ENCODE results near the gene PHF3. TPM values are rescaled to one million over a fixed set of nuclear protein-coding genes. Genes with fewer than 3 reads are reported as not detected.
"Not testable (repeated sequence)": the region's sequence is repeated elsewhere in the genome, so short reads cannot be mapped to it uniquely, and the experiment has no call there.

Gene PHF3
- total and polyA plus RNA-seq, 4 donors, result 6.9 to 69.2 (median 32.5) TPM

GRCh38 chr6:63750400-63750799 is 114.8 kb downstream of the PHF3 start:
- H3K4me1 ChIP-seq (ENCODE audit: control insufficient read depth in 1 of 2, insufficient read depth in 2 of 2, low read length in 2 of 2), result no peaks in the 10 kb centered on the region
- no peak overlapping the region for H3K4me3 ChIP-seq (ENCODE audit: low read length in 2 of 2)
- no peaks in the 10 kb centered on the region for H3K36me3 ChIP-seq (ENCODE audit: control insufficient read depth in 1 of 2, insufficient read depth in 2 of 2, low read length in 1 of 2)
- no peaks in the 10 kb centered on the region for H3K9me3 ChIP-seq (ENCODE audit: control insufficient read depth, low read length)
- no peak overlapping the region for H3K27ac ChIP-seq (ENCODE audit: low read depth in 1 of 2, low read length in 2 of 2)
- intact Hi-C loops (cut with DNase I), result no loop called here
- 88 to 90% methylated on average over 2 of the region's 2 CpGs for WGBS, 2 donors
- ATAC-seq (ENCODE audit: low FRiP score), result no peak
- no peaks in the 10 kb centered on the region for H3K27me3 ChIP-seq (ENCODE audit: control insufficient read depth in 1 of 2, insufficient read depth in 2 of 2, low read length in 1 of 2)
- DNase-seq, result no peak

DNA sequence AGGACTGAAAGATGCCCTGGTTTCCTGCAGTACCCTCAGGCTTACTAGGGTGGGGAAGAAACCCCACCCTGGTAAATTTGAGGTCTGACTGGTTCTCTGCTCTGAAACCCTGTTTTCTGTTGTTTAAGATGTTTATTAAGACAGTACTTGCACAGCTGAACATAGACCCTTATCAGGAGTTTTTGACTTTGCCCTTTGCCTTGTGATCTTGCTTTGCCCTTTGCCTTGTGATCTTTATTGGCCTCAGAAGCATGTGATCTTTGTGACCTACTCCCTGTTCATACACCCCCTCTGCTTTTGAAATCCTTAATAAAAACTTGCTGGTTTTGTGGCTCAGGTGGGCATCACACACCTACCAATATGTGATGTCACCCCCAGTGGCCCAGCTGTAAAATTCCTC is 121.7 kb downstream of the PHF3 start:
- H3K4me1 ChIP-seq (ENCODE audit: control insufficient read depth in 1 of 2, insufficient read depth in 2 of 2, low read length in 2 of 2); ATAC-seq (ENCODE audit: low FRiP score); H3K9me3 ChIP-seq (ENCODE audit: control insufficient read depth, low read length); DNase-seq; H3K27me3 ChIP-seq (ENCODE audit: control insufficient read depth in 1 of 2, insufficient read depth in 2 of 2, low read length in 1 of 2); intact Hi-C loops (cut with DNase I); H3K36me3 ChIP-seq (ENCODE audit: control insufficient read depth in 1 of 2, insufficient read depth in 2 of 2, low read length in 1 of 2); H3K4me3 ChIP-seq (ENCODE audit: low read length in 2 of 2); H3K27ac ChIP-seq (ENCODE audit: low read depth in 1 of 2, low read length in 2 of 2): not testable (repeated sequence)

DNA sequence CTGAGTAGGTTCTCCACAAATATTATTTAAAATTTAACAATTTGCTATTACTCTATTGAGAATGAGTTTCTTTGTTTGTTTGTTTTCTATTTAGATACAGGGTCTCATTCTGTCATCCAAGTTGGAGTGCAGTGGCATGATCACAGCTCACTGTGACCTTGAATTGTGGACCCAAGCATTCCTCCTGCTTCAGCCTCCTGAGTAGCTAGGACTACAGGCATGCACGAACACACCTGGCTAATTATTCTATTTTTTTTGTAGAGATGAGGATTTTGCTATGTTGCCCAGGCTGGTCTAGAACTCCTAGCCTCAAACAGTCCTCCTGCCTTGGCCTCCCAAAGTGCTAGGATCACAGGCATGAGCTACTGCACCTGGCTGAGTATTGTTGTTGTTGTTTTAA is 122.2 kb downstream of the PHF3 start:
- H3K4me1 ChIP-seq (ENCODE audit: control insufficient read depth in 1 of 2, insufficient read depth in 2 of 2, low read length in 2 of 2), result no peaks in the 10 kb centered on the region
- no peak for DNase-seq
- WGBS, 2 donors, result 83 to 88% methylated on average over 1 of the region's 1 CpG
- H3K27ac ChIP-seq (ENCODE audit: low read depth in 1 of 2, low read length in 2 of 2), result no peak overlapping the region
- intact Hi-C loops (cut with DNase I), result no loop called here
- no peaks in the 10 kb centered on the region for H3K27me3 ChIP-seq (ENCODE audit: control insufficient read depth in 1 of 2, insufficient read depth in 2 of 2, low read length in 1 of 2)
- ATAC-seq (ENCODE audit: low FRiP score), result no peak
- H3K4me3 ChIP-seq (ENCODE audit: low read length in 2 of 2), result no peak overlapping the region
- no peaks in the 10 kb centered on the region for H3K9me3 ChIP-seq (ENCODE audit: control insufficient read depth, low read length)
- H3K36me3 ChIP-seq (ENCODE audit: control insufficient read depth in 1 of 2, insufficient read depth in 2 of 2, low read length in 1 of 2), result no peaks in the 10 kb centered on the region

DNA sequence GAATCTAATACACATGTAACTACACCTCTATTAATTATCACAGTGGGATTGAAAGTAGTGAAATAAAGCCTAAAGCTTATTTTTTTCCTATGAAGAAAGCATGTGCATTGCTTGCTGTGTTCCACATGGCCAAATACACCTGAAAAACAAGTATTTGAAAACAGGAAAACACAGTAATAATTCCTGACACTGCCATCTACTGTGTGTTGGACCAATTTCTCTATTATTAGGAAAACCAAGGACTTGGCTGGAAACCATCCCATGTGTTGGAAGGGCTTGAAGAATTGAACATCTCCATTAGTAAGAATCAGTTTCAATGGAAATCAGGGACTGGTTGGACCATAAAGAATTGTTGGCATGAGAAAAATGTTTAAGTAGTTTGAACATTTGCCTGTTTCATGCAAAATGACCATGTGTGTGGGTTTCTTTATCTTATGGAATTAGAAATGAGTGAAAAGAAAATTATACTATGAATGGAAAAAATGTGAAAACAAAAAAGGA is 124.1 kb downstream of the PHF3 start:
- H3K4me1 ChIP-seq (ENCODE audit: control insufficient read depth in 1 of 2, insufficient read depth in 2 of 2, low read length in 2 of 2), result no peaks in the 10 kb centered on the region
- DNase-seq, result no peak
- intact Hi-C loops (cut with DNase I), result loop anchor here (5.0 to 10.0 kb wide), 2 partner anchors 162 to 405 kb away; no protein-coding TSS in a partner anchor
- no peak for ATAC-seq (ENCODE audit: low FRiP score)
- H3K9me3 ChIP-seq (ENCODE audit: control insufficient read depth, low read length), result no peaks in the 10 kb centered on the region
- H3K27ac ChIP-seq (ENCODE audit: low read depth in 1 of 2, low read length in 2 of 2), result no peak overlapping the region
- no peak overlapping the region for H3K4me3 ChIP-seq (ENCODE audit: low read length in 2 of 2)
- H3K27me3 ChIP-seq (ENCODE audit: control insufficient read depth in 1 of 2, insufficient read depth in 2 of 2, low read length in 1 of 2), result no peaks in the 10 kb centered on the region
- no peaks in the 10 kb centered on the region for H3K36me3 ChIP-seq (ENCODE audit: control insufficient read depth in 1 of 2, insufficient read depth in 2 of 2, low read length in 1 of 2)

GRCh38 chr6:63760199-63760598 is 124.6 kb downstream of the PHF3 start:
- Histone ChIP-seq H3K4me3 (ENCODE audit: low read length in 2 of 2) (no peak overlapping the region), H3K27me3 (ENCODE audit: control insufficient read depth in 1 of 2, insufficient read depth in 2 of 2, low read length in 1 of 2) (no peaks in the 10 kb centered on the region), H3K36me3 (ENCODE audit: control insufficient read depth in 1 of 2, insufficient read depth in 2 of 2, low read length in 1 of 2) (no peaks in the 10 kb centered on the region), H3K9me3 (ENCODE audit: control insufficient read depth, low read length) (no peaks in the 10 kb centered on the region), H3K4me1 (ENCODE audit: control insufficient read depth in 1 of 2, insufficient read depth in 2 of 2, low read length in 2 of 2) (no peaks in the 10 kb centered on the region), H3K27ac (ENCODE audit: low read depth in 1 of 2, low read length in 2 of 2) (no peak overlapping the region)
- no peak for ATAC-seq (ENCODE audit: low FRiP score)
- no peak for DNase-seq
- intact Hi-C loops (cut with DNase I), result loop anchor here (5.0 to 10.0 kb wide), 2 partner anchors 163 to 405 kb away; no protein-coding TSS in a partner anchor

GRCh38 chr6:63764318-63764916 is 128.8 kb downstream of the PHF3 start:
- no peak for DNase-seq
- no peaks in the 10 kb centered on the region for H3K9me3 ChIP-seq (ENCODE audit: control insufficient read depth, low read length)
- H3K27ac ChIP-seq (ENCODE audit: low read depth in 1 of 2, low read length in 2 of 2), result no peak overlapping the region
- intact Hi-C loops (cut with DNase I), result loop anchor here (2.0 to 10.0 kb wide), 3 partner anchors 167 to 414 kb away; no protein-coding TSS in a partner anchor
- H3K27me3 ChIP-seq (ENCODE audit: control insufficient read depth in 1 of 2, insufficient read depth in 2 of 2, low read length in 1 of 2), result no peaks in the 10 kb centered on the region
- WGBS, 2 donors, result 23 to 24% methylated on average over 4 of the region's 4 CpGs
- no peaks in the 10 kb centered on the region for H3K4me1 ChIP-seq (ENCODE audit: control insufficient read depth in 1 of 2, insufficient read depth in 2 of 2, low read length in 2 of 2)
- no peak overlapping the region for H3K4me3 ChIP-seq (ENCODE audit: low read length in 2 of 2)
- no peaks in the 10 kb centered on the region for H3K36me3 ChIP-seq (ENCODE audit: control insufficient read depth in 1 of 2, insufficient read depth in 2 of 2, low read length in 1 of 2)
- ATAC-seq (ENCODE audit: low FRiP score), result no peak

Other genes starting within 250 kb of the PHF3 start
- gene PTP4A1, start 63.3 kb upstream of the PHF3 start, total RNA-seq, result 10 to 100 TPM; 27.0 to 34.3 TPM
- 10 to 100 TPM in 1 of 2 donors, 1 to 10 TPM in 1; 9.5 to 22.0 TPM for gene PTP4A1, start 63.3 kb upstream of the PHF3 start, polyA plus RNA-seq

Measured in aorta (tissue), 5 donors.